Calu3 (cell line): Measurements from ENCODE around the gene C5orf46. TPM values are rescaled to one million over a fixed set of nuclear protein-coding genes. Genes with fewer than 3 reads are reported as not detected.
"Not testable (repeated sequence)": the region's sequence is repeated elsewhere in the genome, so short reads cannot be mapped to it uniquely, and the experiment has no call there.

Experiments
- Bru-seq: library from RNA; stranded (reverse); fragments of 400-500 nt; gene quantifications from one replicate; lab custom pipeline; 2021; lab: Mats Ljungman, UMichigan
- BruChase-seq, 2 experiments: library from RNA; stranded (reverse); fragments of 400-500 nt; gene quantifications; one replicate each; lab custom pipeline; 2021; lab: Mats Ljungman, UMichigan
- BruUV-seq: library from RNA; stranded (reverse); fragments of 400-500 nt; replicated peaks from 2 replicates; lab custom pipeline; 2021; lab: Mats Ljungman, UMichigan
- CTCF ChIA-PET: fragments of 300-600 bp; sonication (Branson Sonifier 250); formaldehyde crosslinking; loops from one replicate; lab custom pipeline; 2022; ENCODE audit warnings: antibody characterized with exemption; lab: Charles Lee
- DNase-seq: peaks from one replicate; pipeline ENCODE4 v3.0.0; 2022
- H3K27ac Mint-ChIP-seq: one replicate; pipeline ENCODE4 v1.8.0; 2022; ENCODE audit warnings: mixed read lengths; ENCODE audit not compliant: unreplicated experiment
- H3K27me3 Mint-ChIP-seq: one replicate; pipeline ENCODE4 v1.8.0; 2022; ENCODE audit warnings: mixed read lengths; ENCODE audit not compliant: unreplicated experiment
- H3K36me3 Mint-ChIP-seq: one replicate; pipeline ENCODE4 v1.8.0; 2022; ENCODE audit warnings: mild to moderate bottlenecking, moderate library complexity, mixed read lengths; ENCODE audit not compliant: insufficient read depth, unreplicated experiment
- H3K4me1 Mint-ChIP-seq: one replicate; pipeline ENCODE4 v1.8.0; 2022; ENCODE audit warnings: mild to moderate bottlenecking, low read depth, mixed read lengths; ENCODE audit not compliant: unreplicated experiment
- H3K4me3 Mint-ChIP-seq: one replicate; pipeline ENCODE4 v1.8.0; 2022; ENCODE audit warnings: mild to moderate bottlenecking, low read depth, moderate library complexity, mixed read lengths; ENCODE audit not compliant: unreplicated experiment
- H3K9me3 Mint-ChIP-seq: one replicate; pipeline ENCODE4 v1.8.0; 2022; ENCODE audit warnings: low read depth, mixed read lengths; ENCODE audit not compliant: unreplicated experiment
- intact Hi-C: fragments of 100-400 bp; cut with micrococcal nuclease; formaldehyde crosslinking; loops from one replicate; pipeline ENCODE4 v1.10.0; 2022; ENCODE audit not compliant: unreplicated experiment
- long read RNA-seq: library from polyadenylated mRNA; stranded (forward); transcript quantifications from one replicate; pipeline ENCODE4 v2.0.0, GENCODE V29; 2022
- total RNA-seq: library from RNA; stranded (reverse); gene quantifications from 2 replicates; pipeline ENCODE4 v1.2.3, GENCODE V29; 2022
- TF ChIP-seq, protein P1 (sequence below): fragments of 200-600 bp; IDR thresholded peaks from one replicate; pipeline ENCODE4 v1.8.0; 2022; ENCODE audit warnings: antibody characterized with exemption; ENCODE audit not compliant: unreplicated experiment

C5orf46 gene
- total RNA-seq (0.97 TPM in 1 of 2 replicates, not detected in the other), Bru-seq, nascent RNA (percentile 31 among the genes with signal in this experiment), BruChase-seq, experiment 1, labeled RNA remaining after a 6-hour chase (percentile 40 among the genes with signal in this experiment), BruChase-seq, experiment 2, labeled RNA remaining after a 2-hour chase (percentile 44 among the genes with signal in this experiment)
- long read RNA-seq, result 0 reads

DNA sequence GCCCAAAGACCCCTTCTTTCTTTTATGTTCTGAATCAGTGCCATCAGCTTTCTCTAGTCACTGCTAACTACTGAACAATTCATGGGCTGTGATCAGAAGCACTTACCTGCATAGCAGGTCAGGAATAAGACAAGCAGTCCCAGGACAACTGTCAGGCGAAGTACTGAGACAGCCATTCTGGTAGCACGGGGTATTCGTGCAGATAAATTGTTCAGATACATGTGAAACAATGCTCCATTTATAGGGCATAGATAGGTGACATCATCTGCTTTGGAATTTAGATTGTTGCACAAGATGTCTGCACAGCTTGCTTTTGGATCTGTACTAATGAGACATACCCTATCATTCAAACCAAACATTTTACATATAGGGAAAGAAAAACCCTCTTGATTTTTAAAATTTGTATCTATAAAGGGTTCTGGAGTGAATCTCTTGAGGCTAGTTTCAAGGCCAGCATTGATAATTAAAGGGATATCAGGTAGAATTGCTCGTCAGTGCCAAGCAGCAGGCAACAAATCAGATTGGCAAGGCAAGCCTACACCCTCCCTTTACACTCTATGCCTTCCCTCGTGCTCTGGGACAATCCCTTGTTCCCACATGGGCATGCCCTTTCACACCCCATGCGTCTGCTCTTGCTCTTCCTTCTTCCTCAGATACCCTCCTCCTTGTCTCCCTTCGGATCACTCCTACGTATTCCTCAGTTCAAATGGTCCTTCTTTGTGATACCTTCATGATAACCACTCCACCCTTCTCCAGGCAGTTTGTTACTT lies at the start of gene C5orf46:
TSS of gene C5orf46 (minus strand) at position 213 of the 770 bp plus-strand sequence. CDS start at position 176, 37 bp downstream.
- Mint-ChIP-seq H3K27me3 (no peaks in the 10 kb centered on the region), H3K4me1 (peaks cover 22% of the 10 kb centered on the region), H3K27ac (peak within 1 kb of the TSS; percentile 83), H3K4me3 (peak within 1 kb of the TSS; percentile 34), H3K36me3 (no peaks in the 10 kb centered on the region), H3K9me3 (no peaks in the 10 kb centered on the region)
- no TSS peak for BruUV-seq
- peak; percentile 29 for DNase-seq
- CTCF ChIA-PET, result interaction anchor here (1.1 kb wide), 1 partner anchor 23 kb away, joined by 3 read pairs; no protein-coding TSS in a partner anchor
- intact Hi-C loops, result no loop called here
- TF ChIP-seq, protein P1, sequence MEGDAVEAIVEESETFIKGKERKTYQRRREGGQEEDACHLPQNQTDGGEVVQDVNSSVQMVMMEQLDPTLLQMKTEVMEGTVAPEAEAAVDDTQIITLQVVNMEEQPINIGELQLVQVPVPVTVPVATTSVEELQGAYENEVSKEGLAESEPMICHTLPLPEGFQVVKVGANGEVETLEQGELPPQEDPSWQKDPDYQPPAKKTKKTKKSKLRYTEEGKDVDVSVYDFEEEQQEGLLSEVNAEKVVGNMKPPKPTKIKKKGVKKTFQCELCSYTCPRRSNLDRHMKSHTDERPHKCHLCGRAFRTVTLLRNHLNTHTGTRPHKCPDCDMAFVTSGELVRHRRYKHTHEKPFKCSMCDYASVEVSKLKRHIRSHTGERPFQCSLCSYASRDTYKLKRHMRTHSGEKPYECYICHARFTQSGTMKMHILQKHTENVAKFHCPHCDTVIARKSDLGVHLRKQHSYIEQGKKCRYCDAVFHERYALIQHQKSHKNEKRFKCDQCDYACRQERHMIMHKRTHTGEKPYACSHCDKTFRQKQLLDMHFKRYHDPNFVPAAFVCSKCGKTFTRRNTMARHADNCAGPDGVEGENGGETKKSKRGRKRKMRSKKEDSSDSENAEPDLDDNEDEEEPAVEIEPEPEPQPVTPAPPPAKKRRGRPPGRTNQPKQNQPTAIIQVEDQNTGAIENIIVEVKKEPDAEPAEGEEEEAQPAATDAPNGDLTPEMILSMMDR, result no peak

DNA sequence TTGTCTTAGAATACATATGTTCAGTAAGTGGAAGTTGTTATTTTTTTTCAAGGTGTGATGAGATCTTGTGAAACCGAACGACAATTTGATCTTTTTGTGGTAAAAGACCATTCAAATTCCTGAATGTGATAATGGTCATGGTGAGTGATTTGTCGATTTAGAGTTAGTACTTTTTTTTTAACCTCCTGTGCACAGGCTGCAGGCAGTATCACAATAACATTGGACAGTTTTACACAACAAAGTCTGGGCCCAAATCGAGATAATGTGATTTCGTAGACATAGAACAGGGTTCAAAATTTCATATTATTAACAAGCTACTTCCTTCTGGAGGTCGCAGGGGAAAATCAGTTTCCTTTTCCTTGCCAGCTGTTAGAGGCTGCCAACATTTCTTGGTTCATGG lies 48.6 kb upstream of the C5orf46 start:
- no peak for DNase-seq
- Mint-ChIP-seq H3K9me3 (no peaks in the 10 kb centered on the region), H3K27me3 (no peaks in the 10 kb centered on the region), H3K27ac (no peak overlapping the region), H3K4me3 (no peak overlapping the region), H3K4me1 (peaks cover 17% of the 10 kb centered on the region), H3K36me3 (no peaks in the 10 kb centered on the region)
- BruUV-seq, result no TSS peak
- CTCF ChIA-PET, result no interaction called here
- TF ChIP-seq, protein P1, result no peak
- intact Hi-C loops, result no loop called here

DNA sequence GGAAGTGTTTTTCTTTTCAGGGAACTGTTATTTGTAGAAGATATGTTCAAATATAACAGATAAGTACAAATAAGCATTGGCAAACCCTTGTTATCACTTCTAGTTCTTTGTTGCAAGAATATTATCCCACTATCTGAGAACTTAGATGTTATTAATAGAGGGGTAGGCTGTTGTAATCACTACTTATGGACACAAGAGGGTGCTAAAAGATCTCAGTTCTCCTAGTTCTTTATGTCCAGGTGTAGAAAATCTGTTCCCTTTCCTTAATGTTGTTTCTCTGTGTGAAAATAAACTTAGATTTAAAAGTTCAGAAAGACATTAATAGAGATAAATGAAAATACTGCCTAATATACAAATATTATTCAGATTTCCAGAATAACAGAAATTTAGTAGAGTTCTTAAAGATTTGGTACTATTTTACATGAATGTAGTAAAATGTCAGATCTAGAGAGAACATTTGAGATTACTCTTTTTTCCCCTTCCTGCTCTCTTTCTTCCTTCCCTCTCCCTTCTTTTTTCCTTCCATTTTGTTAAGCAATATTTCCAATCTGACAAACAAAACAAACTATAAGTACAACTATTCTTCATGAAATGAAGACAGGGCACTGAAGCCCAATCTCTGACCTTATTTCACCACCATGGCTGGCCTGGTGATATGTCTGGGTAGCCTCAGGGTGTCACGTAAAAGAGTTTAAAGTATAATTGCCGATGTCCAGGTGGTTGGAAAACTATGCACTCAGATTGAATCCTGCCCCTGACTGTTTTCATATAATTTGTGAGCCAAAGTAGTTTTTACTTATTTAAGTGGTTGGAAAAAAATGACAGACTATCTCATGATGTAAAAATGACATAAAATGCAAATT lies 43.6 kb upstream of the C5orf46 start:
- intact Hi-C loops, result loop anchor here (1.0 to 5.0 kb wide), 5 partner anchors 157 to 742 kb away; no protein-coding TSS in a partner anchor
- BruUV-seq, result no TSS peak
- no peak for DNase-seq
- Mint-ChIP-seq H3K4me3 (no peak overlapping the region), H3K27ac (no peak overlapping the region), H3K36me3 (no peaks in the 10 kb centered on the region), H3K4me1 (peaks cover 8% of the 10 kb centered on the region), H3K27me3 (no peaks in the 10 kb centered on the region), H3K9me3 (no peaks in the 10 kb centered on the region)
- CTCF ChIA-PET, result interaction anchor here (0.6 to 1.3 kb wide), 4 partner anchors 141 to 222 kb away, joined by 3 to 4 read pairs (median 3); no protein-coding TSS in a partner anchor
- TF ChIP-seq, protein P1, result peak; percentile 61

DNA sequence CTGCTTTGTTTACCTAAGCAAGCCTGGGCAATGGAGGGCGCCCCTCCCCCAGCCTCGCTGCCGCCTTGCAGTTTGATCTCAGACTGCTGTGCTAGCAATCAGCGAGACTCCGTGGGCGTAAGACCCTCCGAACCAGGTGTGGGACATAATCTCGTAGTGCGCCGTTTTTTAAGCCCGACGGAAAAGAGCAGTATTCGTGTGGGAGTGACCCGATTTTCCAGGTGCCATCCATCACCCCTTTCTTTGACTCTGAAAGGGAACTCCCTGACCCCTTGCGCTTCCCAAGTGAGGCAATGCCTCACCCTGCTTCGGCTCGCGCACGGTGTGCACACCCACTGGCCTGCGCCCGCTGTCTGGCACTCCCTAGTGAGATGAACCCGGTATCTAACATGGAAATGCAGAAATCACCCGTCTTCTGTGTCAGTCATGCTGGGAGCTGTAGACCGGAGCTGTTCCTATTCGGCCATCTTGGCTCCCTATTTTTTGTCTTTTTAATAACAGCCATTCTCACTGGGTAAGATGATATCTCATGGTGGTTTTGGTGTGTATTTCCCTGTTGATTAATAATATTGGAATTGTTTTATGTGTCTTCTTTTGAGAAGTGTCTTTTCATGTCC lies 40.4 kb upstream of the C5orf46 start:
- H3K9me3 Mint-ChIP-seq, BruUV-seq, H3K27ac Mint-ChIP-seq, H3K4me3 Mint-ChIP-seq, H3K27me3 Mint-ChIP-seq, DNase-seq, H3K36me3 Mint-ChIP-seq, CTCF ChIA-PET, H3K4me1 Mint-ChIP-seq: not testable (repeated sequence)
- intact Hi-C loops, result loop anchor here (5.0 kb wide), 2 partner anchors 406 to 746 kb away; no protein-coding TSS in a partner anchor
